ENCODE data around the gene SPI1.

- TF ChIP-seq POLR2AphosphoS5 (IDR thresholded peaks at IDR 0.05; ENCODE audit: borderline replicate concordance, low read depth, low read length) (no peak), EZH2 (IDR thresholded peaks at IDR 0.05) (no peak), FOXP2 (optimal IDR thresholded peaks at IDR 0.05; ENCODE audit: control extremely low read depth, extremely low read length, insufficient read depth) (no peak)
Observed at GRCh38 chr11:47392546-47393162, 14.3 kb upstream of the SPI1 start.

Data from SK-N-MC (cell line).